ENCODE results near the gene QPCT.

DNA sequence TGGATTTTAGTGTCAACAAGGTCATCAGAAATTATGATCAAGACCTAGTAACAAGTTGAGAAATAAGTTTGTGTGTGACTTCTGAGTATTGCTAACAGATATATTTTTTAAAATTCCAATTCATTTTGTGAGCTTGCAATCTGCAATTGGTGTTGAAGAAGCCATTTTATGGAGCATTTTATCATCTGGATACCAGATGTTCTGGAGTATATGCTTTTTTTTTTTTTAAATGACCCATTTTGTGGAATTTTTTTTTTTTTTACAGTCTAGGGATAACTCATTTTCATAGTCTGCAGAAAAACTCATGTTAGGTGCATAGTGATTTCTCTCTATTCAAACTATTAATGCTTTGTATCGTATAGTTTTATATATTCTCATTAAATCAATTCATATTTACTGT is 12.6 kb downstream of the QPCT start:
- TF ChIP-seq, protein P1, sequence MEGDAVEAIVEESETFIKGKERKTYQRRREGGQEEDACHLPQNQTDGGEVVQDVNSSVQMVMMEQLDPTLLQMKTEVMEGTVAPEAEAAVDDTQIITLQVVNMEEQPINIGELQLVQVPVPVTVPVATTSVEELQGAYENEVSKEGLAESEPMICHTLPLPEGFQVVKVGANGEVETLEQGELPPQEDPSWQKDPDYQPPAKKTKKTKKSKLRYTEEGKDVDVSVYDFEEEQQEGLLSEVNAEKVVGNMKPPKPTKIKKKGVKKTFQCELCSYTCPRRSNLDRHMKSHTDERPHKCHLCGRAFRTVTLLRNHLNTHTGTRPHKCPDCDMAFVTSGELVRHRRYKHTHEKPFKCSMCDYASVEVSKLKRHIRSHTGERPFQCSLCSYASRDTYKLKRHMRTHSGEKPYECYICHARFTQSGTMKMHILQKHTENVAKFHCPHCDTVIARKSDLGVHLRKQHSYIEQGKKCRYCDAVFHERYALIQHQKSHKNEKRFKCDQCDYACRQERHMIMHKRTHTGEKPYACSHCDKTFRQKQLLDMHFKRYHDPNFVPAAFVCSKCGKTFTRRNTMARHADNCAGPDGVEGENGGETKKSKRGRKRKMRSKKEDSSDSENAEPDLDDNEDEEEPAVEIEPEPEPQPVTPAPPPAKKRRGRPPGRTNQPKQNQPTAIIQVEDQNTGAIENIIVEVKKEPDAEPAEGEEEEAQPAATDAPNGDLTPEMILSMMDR (conservative IDR thresholded peaks at IDR 0.05): no peak
- TF ChIP-seq ZFX (IDR thresholded peaks at IDR 0.05): no peak

Measured in C4-2B (cell line).